ENCODE measurements around the gene ANK3. TPM values are rescaled to one million over a fixed set of nuclear protein-coding genes. Genes with fewer than 3 reads are reported as not detected.

The ANK3 gene
- total and polyA plus RNA-seq, 2 experiments from 2014 or later: 26.2 to 49.0 TPM

DNA sequence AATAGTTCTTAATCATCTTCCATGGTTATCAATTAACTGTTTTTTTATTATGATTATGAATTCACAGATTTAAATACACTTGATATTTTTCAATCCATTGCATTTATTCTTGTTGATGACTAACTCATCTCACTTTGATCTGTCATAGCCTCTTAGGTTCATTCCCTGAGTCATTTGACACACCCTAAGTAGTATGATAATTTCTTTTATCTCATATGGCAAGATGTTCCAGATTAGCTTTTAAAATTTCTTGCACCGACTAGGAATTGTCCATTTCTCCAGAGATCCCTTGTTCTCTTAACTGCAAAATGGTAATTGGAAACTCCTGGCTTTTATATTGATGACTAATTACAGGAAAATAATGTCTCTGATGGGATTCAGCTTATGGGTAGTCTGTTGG, 395.7 kb downstream of the ANK3 start:
- no peaks in the 10 kb centered on the region for H3K27me3 ChIP-seq
- H3K4me3 ChIP-seq: no peak overlapping the region
- no peaks in the 10 kb centered on the region for H3K79me2 ChIP-seq
- H3K9me2 ChIP-seq (replicated peaks; ENCODE audit: insufficient read depth): no peaks in the 10 kb centered on the region
- 87% methylated on average over 1 of the region's 1 CpG for WGBS (ENCODE audit: low lambda C conversion rate, missing lambda C conversion rate)
- H3K9me3 ChIP-seq (ENCODE audit: low read depth): no peaks in the 10 kb centered on the region
- H3K27ac ChIP-seq: no peak overlapping the region
- H3K4me1 ChIP-seq (ENCODE audit: insufficient read depth): peaks cover 4% of the 10 kb centered on the region
- DNase-seq (ENCODE audit: low spot score): no peak
- no peaks in the 10 kb centered on the region for H4K20me1 ChIP-seq (ENCODE audit: insufficient read depth, poor library complexity, severe bottlenecking)
- H2AFZ ChIP-seq: no peak overlapping the region
- H3K36me3 ChIP-seq (replicated peaks; ENCODE audit: insufficient read depth, low read depth): no peaks in the 10 kb centered on the region
- TF ChIP-seq, protein P1, sequence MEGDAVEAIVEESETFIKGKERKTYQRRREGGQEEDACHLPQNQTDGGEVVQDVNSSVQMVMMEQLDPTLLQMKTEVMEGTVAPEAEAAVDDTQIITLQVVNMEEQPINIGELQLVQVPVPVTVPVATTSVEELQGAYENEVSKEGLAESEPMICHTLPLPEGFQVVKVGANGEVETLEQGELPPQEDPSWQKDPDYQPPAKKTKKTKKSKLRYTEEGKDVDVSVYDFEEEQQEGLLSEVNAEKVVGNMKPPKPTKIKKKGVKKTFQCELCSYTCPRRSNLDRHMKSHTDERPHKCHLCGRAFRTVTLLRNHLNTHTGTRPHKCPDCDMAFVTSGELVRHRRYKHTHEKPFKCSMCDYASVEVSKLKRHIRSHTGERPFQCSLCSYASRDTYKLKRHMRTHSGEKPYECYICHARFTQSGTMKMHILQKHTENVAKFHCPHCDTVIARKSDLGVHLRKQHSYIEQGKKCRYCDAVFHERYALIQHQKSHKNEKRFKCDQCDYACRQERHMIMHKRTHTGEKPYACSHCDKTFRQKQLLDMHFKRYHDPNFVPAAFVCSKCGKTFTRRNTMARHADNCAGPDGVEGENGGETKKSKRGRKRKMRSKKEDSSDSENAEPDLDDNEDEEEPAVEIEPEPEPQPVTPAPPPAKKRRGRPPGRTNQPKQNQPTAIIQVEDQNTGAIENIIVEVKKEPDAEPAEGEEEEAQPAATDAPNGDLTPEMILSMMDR (IDR thresholded peaks at IDR 0.05; ENCODE audit: poor library complexity): no peak
- TF ChIP-seq EZH2phosphoT487 (IDR thresholded peaks at IDR 0.05; ENCODE audit: low read depth, severe bottlenecking, unreplicated experiment): no peak
- TF ChIP-seq EZH2 (IDR thresholded peaks at IDR 0.05; ENCODE audit: borderline replicate concordance): no peak
- H3K4me2 ChIP-seq: no peak overlapping the region

DNA sequence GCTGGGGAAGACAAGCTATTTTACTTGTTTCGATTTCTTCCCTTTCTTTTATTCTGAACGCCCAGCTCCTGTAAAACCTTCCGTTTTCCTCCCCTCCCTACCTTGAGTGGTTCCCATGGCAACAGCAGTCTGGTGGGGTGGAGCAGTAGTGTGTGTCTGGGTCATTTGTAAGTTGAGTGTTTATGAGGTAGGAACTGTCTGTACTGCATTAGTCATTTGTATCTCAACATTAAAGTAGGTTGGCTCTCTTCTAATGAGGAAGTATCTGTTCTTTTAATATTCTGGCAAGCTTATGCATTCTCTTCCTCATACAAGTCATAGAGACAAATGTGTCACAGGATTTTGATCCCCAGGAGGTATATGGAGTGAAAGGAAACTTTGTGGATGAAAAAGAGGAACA, 398.0 kb downstream of the ANK3 start:
- Histone ChIP-seq H3K9me2 (replicated peaks; ENCODE audit: insufficient read depth) (no peaks in the 10 kb centered on the region), H2AFZ (no peak overlapping the region), H4K20me1 (ENCODE audit: insufficient read depth, poor library complexity, severe bottlenecking) (no peaks in the 10 kb centered on the region), H3K79me2 (no peaks in the 10 kb centered on the region), H3K4me1 (ENCODE audit: insufficient read depth) (peaks cover 4% of the 10 kb centered on the region), H3K36me3 (replicated peaks; ENCODE audit: insufficient read depth, low read depth) (no peaks in the 10 kb centered on the region), H3K4me2 (peak overlapping the region; percentile 59), H3K27me3 (no peaks in the 10 kb centered on the region), H3K9me3 (ENCODE audit: low read depth) (peaks cover 6% of the 10 kb centered on the region), H3K4me3 (no peak overlapping the region), H3K27ac (peak overlapping the region; percentile 70)
- peak; percentile 80 for DNase-seq (ENCODE audit: low spot score)
- WGBS (ENCODE audit: low lambda C conversion rate, missing lambda C conversion rate): 33% methylated on average over 3 of the region's 3 CpGs
- TF ChIP-seq EZH2 (IDR thresholded peaks at IDR 0.05; ENCODE audit: borderline replicate concordance): no peak
- TF ChIP-seq EZH2phosphoT487 (IDR thresholded peaks at IDR 0.05; ENCODE audit: low read depth, severe bottlenecking, unreplicated experiment): no peak
- TF ChIP-seq, protein P1 (IDR thresholded peaks at IDR 0.05; ENCODE audit: poor library complexity): no peak

DNA sequence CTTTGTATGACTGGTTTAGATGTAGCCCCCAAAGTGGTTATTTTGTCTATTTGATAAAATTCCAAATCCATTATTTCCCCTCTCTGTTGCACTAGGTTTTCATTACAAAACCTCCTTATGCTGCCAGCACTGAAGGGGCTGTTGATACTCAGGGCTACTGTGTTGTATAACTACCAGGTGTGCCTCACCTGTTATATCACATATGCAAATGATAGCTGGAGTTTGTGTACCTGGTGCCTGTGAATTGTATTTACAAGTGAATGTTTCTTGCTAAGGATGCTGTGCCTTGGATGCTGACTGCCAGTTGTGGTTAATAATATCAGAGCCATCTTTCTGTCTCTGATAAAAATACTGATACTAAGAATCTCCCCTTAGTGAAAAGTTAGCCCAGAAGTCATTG, 398.6 kb downstream of the ANK3 start:
- no peak for TF ChIP-seq EZH2 (IDR thresholded peaks at IDR 0.05; ENCODE audit: borderline replicate concordance)
- TF ChIP-seq EZH2phosphoT487 (IDR thresholded peaks at IDR 0.05; ENCODE audit: low read depth, severe bottlenecking, unreplicated experiment): no peak
- TF ChIP-seq, protein P1 (IDR thresholded peaks at IDR 0.05; ENCODE audit: poor library complexity): no peak
- Histone ChIP-seq H3K4me2 (peak overlapping the region; percentile 59), H3K79me2 (no peaks in the 10 kb centered on the region), H3K9me3 (ENCODE audit: low read depth) (peaks cover 6% of the 10 kb centered on the region), H3K9me2 (replicated peaks; ENCODE audit: insufficient read depth) (no peaks in the 10 kb centered on the region), H4K20me1 (ENCODE audit: insufficient read depth, poor library complexity, severe bottlenecking) (no peaks in the 10 kb centered on the region), H3K27ac (peak overlapping the region; percentile 70), H3K27me3 (no peaks in the 10 kb centered on the region), H3K4me1 (ENCODE audit: insufficient read depth) (peaks cover 4% of the 10 kb centered on the region), H3K4me3 (no peak overlapping the region), H3K36me3 (replicated peaks; ENCODE audit: insufficient read depth, low read depth) (no peaks in the 10 kb centered on the region), H2AFZ (no peak overlapping the region)
- no peak for DNase-seq (ENCODE audit: low spot score)

DNA sequence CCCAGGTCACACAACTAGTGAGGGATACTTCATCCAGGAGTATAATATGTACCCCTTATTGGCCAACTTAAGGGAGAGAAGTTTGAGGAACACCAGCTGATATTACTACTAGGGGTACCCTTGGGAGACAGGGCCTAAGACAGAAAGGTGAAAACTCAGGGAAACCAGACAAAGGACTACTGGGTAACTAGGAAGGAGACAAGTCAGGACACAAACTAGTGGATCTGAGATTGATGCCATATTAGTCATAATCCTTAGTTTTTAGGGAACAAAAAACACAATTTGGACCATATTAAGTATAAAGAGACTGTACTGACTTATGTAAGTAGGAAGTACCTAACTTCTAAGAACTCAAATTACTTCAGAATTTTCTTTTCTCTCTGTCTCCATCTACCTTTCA, 404.0 kb downstream of the ANK3 start:
- no peaks in the 10 kb centered on the region for H3K36me3 ChIP-seq (replicated peaks; ENCODE audit: insufficient read depth, low read depth)
- DNase-seq (ENCODE audit: low spot score): no peak
- no peaks in the 10 kb centered on the region for H4K20me1 ChIP-seq (ENCODE audit: insufficient read depth, poor library complexity, severe bottlenecking)
- H3K79me2 ChIP-seq: no peaks in the 10 kb centered on the region
- no peaks in the 10 kb centered on the region for H3K4me1 ChIP-seq (ENCODE audit: insufficient read depth)
- no peak overlapping the region for H3K27ac ChIP-seq
- no peaks in the 10 kb centered on the region for H3K9me2 ChIP-seq (replicated peaks; ENCODE audit: insufficient read depth)
- H2AFZ ChIP-seq: no peak overlapping the region
- no peak overlapping the region for H3K4me3 ChIP-seq
- no peak overlapping the region for H3K4me2 ChIP-seq
- no peak for TF ChIP-seq EZH2phosphoT487 (IDR thresholded peaks at IDR 0.05; ENCODE audit: low read depth, severe bottlenecking, unreplicated experiment)
- H3K9me3 ChIP-seq (ENCODE audit: low read depth): peaks cover 6% of the 10 kb centered on the region
- no peaks in the 10 kb centered on the region for H3K27me3 ChIP-seq
